Adrenal gland (tissue), 12 donors: ENCODE data around the gene IMPDH1. TPM values are rescaled to one million over a fixed set of nuclear protein-coding genes. Genes with fewer than 3 reads are reported as not detected.

Experiments
- DNase-seq, 7 donors: peaks; one replicate each; pipeline ENCODE4 v3.0.0-alpha.2; 2019 to 2020
- H3K27ac ChIP-seq, 5 donors: fragments of 200-600 bp; sonication (generic) in 4 of 5; 1 replicate in 3 of 5; 2 replicates in 2 of 5; pipeline versions ENCODE4 v1.5.1 to v1.8.0; 2016 to 2020; ENCODE audit warnings: mild to moderate bottlenecking in 1 of 5
- H3K27me3 ChIP-seq: fragments of 200-600 bp; 2 replicates; pipeline ENCODE4 v1.8.0; 2021
- H3K36me3 ChIP-seq, 2 donors: fragments of 200-600 bp; replicated peaks in 1 of 2; 1 replicate in 1 of 2; 2 replicates in 1 of 2; pipeline versions ENCODE4 v1.5.1 to v1.8.0; 2018 to 2022
- H3K4me1 ChIP-seq, 2 donors: fragments of 200-600 bp; replicated peaks in 1 of 2; 1 replicate in 1 of 2; 2 replicates in 1 of 2; pipeline versions ENCODE4 v1.5.1 to v1.8.0; 2018 to 2021
- H3K4me3 ChIP-seq, 4 donors: fragments of 200-600 bp; sonication (generic) in 3 of 4; one replicate each; pipeline ENCODE4 v1.5.1; 2016 to 2018
- H3K9me3 ChIP-seq, 3 donors: fragments of 200-600 bp; sonication (generic) in 1 of 3; replicated peaks in 1 of 3; 1 replicate in 2 of 3; 2 replicates in 1 of 3; pipeline versions ENCODE4 v1.5.1 to v1.8.0; 2016 to 2021
- CTCF ChIP-seq, 6 experiments: fragments of 450-650 bp in 4 of 6; fragments of 200-600 bp in 2 of 6; sonication (generic) in 1 of 6; IDR thresholded peaks; 1 replicate in 5 of 6; 2 replicates in 1 of 6; pipeline versions ENCODE4 v1.5.1 to v1.8.0; 2016 to 2021; ENCODE audit warnings: antibody characterized with exemption in 6 of 6, mild to moderate bottlenecking in 2 of 6, moderate library complexity in 1 of 6
- POLR2A ChIP-seq, 2 donors: fragments of 450-650 bp; IDR thresholded peaks; one replicate each; pipeline ENCODE4 v1.6.1; 2017; ENCODE audit warnings: antibody characterized with exemption in 2 of 2, mild to moderate bottlenecking in 2 of 2, moderate library complexity in 1 of 2
- WGBS, 4 donors: extraction: QIAGEN DNeasy Blood & Tissue Kit in 2 of 4; methylation state at CpG; one replicate each; pipeline versions ENCODE4 v1.1.5 to v1.1.7; 2013 to 2017; 5-methylcytosine and 5-hydroxymethylcytosine counted together
- intact Hi-C, 2 donors: fragments of 100-400 bp; cut with DNase I; formaldehyde crosslinking; loops; one replicate each; pipeline versions ENCODE4 v1.14.1 to v1.15.0; 2022 to 2023
- polyA plus RNA-seq, 3 donors: library from polyadenylated mRNA; stranded (reverse); fragments of 200-250 nt in 2 of 3; fragments of 350-450 nt in 1 of 3; fragmentation: Illumina TruSeq in 1 of 3; extraction: RNeasy Lipid Tissue Mini Kit (QIAGEN cat#74804) in 1 of 3; gene quantifications; one replicate each; pipeline ENCODE4 v1.2.3, GENCODE V29; 2013 to 2014
- total RNA-seq, 9 donors: library from RNA; depleted of rRNA in 4 of 9; stranded (reverse); fragments of >200 nt in 4 of 9; fragments of 120-200 nt in 1 of 9; fragmentation: NEBNext Ultra II Directional in 1 of 9; extraction: Animal tissue kit (Norgen Biotek cat#: 25700) in 1 of 9; gene quantifications; one replicate each; pipeline versions ENCODE4 v1.1.0 to v1.2.4, GENCODE V29; 2013 to 2023
- donor health status: healthy with polysubstance abuse.
- donor health status: Bipolar disorder and iron deficiency.
- donor health status: DM: yes; HTN: yes; CAD: no.
- donor health status: DM: no; HTN: no; CAD: no.
- donor health status: DM: no; HTN: no; CAD: no.
- donor health status: DM: yes; HTN: yes; CAD: no.

The IMPDH1 gene
- total and polyA plus RNA-seq, 12 donors, result 11.8 to 52.4 (median 32.4) TPM

GRCh38 chr7:128448751-128449302, 39.0 kb upstream of the IMPDH1 start:
- Histone ChIP-seq H3K4me1 (peaks cover 3% of the 10 kb centered on the region in 2 donors), H3K27ac (no peak overlapping the region), H3K27me3 (no peaks in the 10 kb centered on the region), H3K9me3 (no peaks in the 10 kb centered on the region), H3K36me3 (no peaks in the 10 kb centered on the region), H3K4me3 (no peak overlapping the region)
- DNase-seq, result no peak
- 87 to 92% (median 89%) methylated on average over 6 of the region's 6 CpGs for WGBS, 4 donors
- TF ChIP-seq CTCF (IDR thresholded peaks at IDR 0.05), result no peak
- no peak for TF ChIP-seq POLR2A (IDR thresholded peaks at IDR 0.05)
- intact Hi-C loops, result no loop called here

GRCh38 chr7:128447941-128448564, 38.3 kb upstream of the IMPDH1 start:
- intact Hi-C loops, result no loop called here
- no peaks in the 10 kb centered on the region for H3K36me3 ChIP-seq
- H3K27me3 ChIP-seq, result no peaks in the 10 kb centered on the region
- H3K4me3 ChIP-seq, result no peak overlapping the region
- no peaks in the 10 kb centered on the region for H3K4me1 ChIP-seq
- no peak overlapping the region for H3K27ac ChIP-seq
- no peak for DNase-seq
- no peaks in the 10 kb centered on the region for H3K9me3 ChIP-seq
- TF ChIP-seq CTCF (IDR thresholded peaks at IDR 0.05), result no peak
- no peak for TF ChIP-seq POLR2A (IDR thresholded peaks at IDR 0.05)
- WGBS, 4 donors, result 73 to 97% (median 93%) methylated on average over 3 to 4 of the region's 4 CpGs

GRCh38 chr7:128446306-128446705, 36.5 kb upstream of the IMPDH1 start:
- H3K27ac ChIP-seq, result no peak overlapping the region

More at GRCh38 chr7:128446306-128446705, 36.5 kb upstream of the IMPDH1 start:
- DNase-seq, result no peak
- H3K27me3 ChIP-seq, result no peaks in the 10 kb centered on the region
- WGBS, 4 donors, result 31 to 50% (median 47%) methylated on average over 3 to 5 of the region's 5 CpGs
- no peaks in the 10 kb centered on the region for H3K9me3 ChIP-seq
- no peaks in the 10 kb centered on the region for H3K36me3 ChIP-seq
- no peaks in the 10 kb centered on the region for H3K4me1 ChIP-seq
- intact Hi-C loops, result no loop called here
- no peak overlapping the region for H3K4me3 ChIP-seq
- TF ChIP-seq POLR2A (IDR thresholded peaks at IDR 0.05) (no peak), CTCF (IDR thresholded peaks at IDR 0.05) (no peak)
